HEK293 (cell line): ENCODE data around the gene DNAL4.

ENCODE experiments used
- CTCF ChIA-PET: fragments of 350-600 bp; formaldehyde crosslinking; extraction: SDS; loops from one replicate; lab custom pipeline; 2021; ENCODE audit warnings: antibody characterized with exemption; lab: Yijun Ruan, JAX
- POLR2A ChIA-PET: fragments of 300-600 bp; formaldehyde crosslinking; extraction: SDS; loops from one replicate; lab custom pipeline; 2020; ENCODE audit warnings: antibody characterized with exemption, inconsistent platforms; lab: Yijun Ruan, JAX
- H3K27ac ChIP-seq: fragments of 200-500 bp; sonication (Bioruptor generic); 2 replicates; pipeline ENCODE4 v1.5.1; 2014; ENCODE audit warnings: low read depth, low read length, control low read depth, inconsistent platforms; ENCODE audit errors: extremely low read depth
- H3K36me3 ChIP-seq, 2 experiments: fragments of 200-500 bp in 1 of 2; sonication (Bioruptor generic) in 1 of 2; 1 replicate in 1 of 2; 2 replicates in 1 of 2; pipeline ENCODE4 v1.5.1; 2014 to 2017; ENCODE audit warnings: inconsistent platforms in 2 of 2, low read length in 2 of 2; ENCODE audit not compliant: control insufficient read depth in 2 of 2, insufficient read depth in 1 of 2
- H3K4me1 ChIP-seq: fragments of 200-500 bp; sonication (Bioruptor generic); 2 replicates; pipeline ENCODE4 v1.5.1; 2014; ENCODE audit warnings: mild to moderate bottlenecking, low read length, inconsistent platforms; ENCODE audit not compliant: control insufficient read depth, insufficient read depth
- H3K4me3 ChIP-seq: 2 replicates; pipeline ENCODE4 v1.5.1; 2011; ENCODE audit warnings: low read depth, mild to moderate bottlenecking, control low read depth, low read length, moderate library complexity
- H3K9me3 ChIP-seq: fragments of 200-500 bp; sonication (Bioruptor generic); 2 replicates; pipeline ENCODE4 v1.5.1; 2014; ENCODE audit warnings: low read depth, low read length, inconsistent platforms; ENCODE audit not compliant: control insufficient read depth, insufficient read depth
- BCL11A ChIP-seq: fragments of 450-650 bp; formaldehyde crosslinking; IDR thresholded peaks from 2 replicates; pipeline ENCODE4 v1.5.1; 2016; ENCODE audit warnings: low read depth, missing biosample characterization, missing genetic modification characterization
- HOXC10 ChIP-seq: sonication (generic); formaldehyde crosslinking; IDR thresholded peaks from 2 replicates; pipeline ENCODE4 v1.8.1; 2023; ENCODE audit warnings: mild to moderate bottlenecking, missing genetic modification reagents
- KLF1 ChIP-seq: fragments of 450-650 bp; formaldehyde crosslinking; IDR thresholded peaks from 2 replicates; pipeline ENCODE4 v1.5.1; 2016; ENCODE audit warnings: missing biosample characterization, missing genetic modification characterization
- RBAK ChIP-seq: fragments of 450-650 bp; formaldehyde crosslinking; IDR thresholded peaks from 2 replicates; pipeline ENCODE4 v1.5.1; 2016; ENCODE audit warnings: missing biosample characterization, missing genetic modification characterization
- SALL2 ChIP-seq: fragments of 450-650 bp; formaldehyde crosslinking; IDR thresholded peaks from 2 replicates; pipeline ENCODE4 v1.5.0; 2017; ENCODE audit warnings: missing biosample characterization, mild to moderate bottlenecking, missing genetic modification characterization, borderline replicate concordance
- SCRT2 ChIP-seq: fragments of 450-650 bp; formaldehyde crosslinking; IDR thresholded peaks from 2 replicates; pipeline ENCODE4 v1.5.1; 2016; ENCODE audit warnings: missing biosample characterization, missing genetic modification characterization
- TCF7L2 ChIP-seq: IDR thresholded peaks from 2 replicates; pipeline ENCODE4 v1.6.1; 2011; ENCODE audit warnings: low read depth, mild to moderate bottlenecking, inconsistent platforms, low read length, moderate library complexity, borderline replicate concordance
- YY1 ChIP-seq: fragments of 450-650 bp; formaldehyde crosslinking; IDR thresholded peaks from 2 replicates; pipeline ENCODE4 v1.5.1; 2018; ENCODE audit warnings: missing biosample characterization, missing genetic modification characterization
- ZBTB17 ChIP-seq: fragments of 450-650 bp; formaldehyde crosslinking; IDR thresholded peaks from 2 replicates; pipeline ENCODE4 v1.5.1; 2016; ENCODE audit warnings: missing biosample characterization, missing genetic modification characterization
- ZFHX2 ChIP-seq: fragments of 450-650 bp; formaldehyde crosslinking; conservative IDR thresholded peaks from 2 replicates; pipeline ENCODE4 v1.5.1; 2016; ENCODE audit warnings: missing biosample characterization, missing genetic modification characterization
- ZNF140 ChIP-seq: fragments of 450-650 bp; formaldehyde crosslinking; IDR thresholded peaks from 2 replicates; pipeline ENCODE4 v1.5.1; 2016; ENCODE audit warnings: missing biosample characterization, missing genetic modification characterization
- ZNF155 ChIP-seq: fragments of 450-650 bp; formaldehyde crosslinking; IDR thresholded peaks from 2 replicates; pipeline ENCODE4 v1.5.1; 2016; ENCODE audit warnings: missing biosample characterization, missing genetic modification characterization
- ZNF324 ChIP-seq: fragments of 450-650 bp; formaldehyde crosslinking; IDR thresholded peaks from 2 replicates; pipeline ENCODE4 v1.5.1; 2016; ENCODE audit warnings: missing biosample characterization, missing genetic modification characterization
- ZNF404 ChIP-seq: fragments of 450-650 bp; formaldehyde crosslinking; IDR thresholded peaks from 2 replicates; pipeline ENCODE4 v1.5.1; 2017; ENCODE audit warnings: missing biosample characterization, missing genetic modification characterization
- ZNF629 ChIP-seq: fragments of 450-650 bp; formaldehyde crosslinking; IDR thresholded peaks from 2 replicates; pipeline ENCODE4 v1.5.1; 2017; ENCODE audit warnings: missing biosample characterization, missing genetic modification characterization
- ZNF777 ChIP-seq: fragments of 450-650 bp; formaldehyde crosslinking; IDR thresholded peaks from 2 replicates; pipeline ENCODE4 v1.5.1; 2017; ENCODE audit warnings: missing biosample characterization, missing genetic modification characterization, borderline replicate concordance
- ZNF830 ChIP-seq: fragments of 450-650 bp; IDR thresholded peaks from 2 replicates; pipeline ENCODE4 v1.5.0; 2018; ENCODE audit warnings: missing biosample characterization, missing genetic modification characterization, low read depth, mild to moderate bottlenecking, moderate library complexity
- ZXDB ChIP-seq: fragments of 450-650 bp; formaldehyde crosslinking; IDR thresholded peaks from 2 replicates; pipeline ENCODE4 v1.5.1; 2016; ENCODE audit warnings: missing biosample characterization, missing genetic modification characterization
- TF ChIP-seq, protein P1 (sequence below): fragments of 450-650 bp; formaldehyde crosslinking; IDR thresholded peaks from 2 replicates; pipeline ENCODE4 v1.5.1; 2017; ENCODE audit warnings: missing biosample characterization, missing genetic modification characterization
- TF ChIP-seq, protein P2 (sequence below): fragments of 450-650 bp; formaldehyde crosslinking; IDR thresholded peaks from 2 replicates; pipeline ENCODE4 v1.5.1; 2016; ENCODE audit warnings: missing biosample characterization, missing genetic modification characterization
- TF ChIP-seq, protein P3 (sequence below): fragments of 450-650 bp; formaldehyde crosslinking; IDR thresholded peaks from 2 replicates; pipeline ENCODE4 v1.5.1; 2016; ENCODE audit warnings: missing biosample characterization, missing genetic modification characterization
- TF ChIP-seq, protein P4 (sequence below): fragments of 450-650 bp; formaldehyde crosslinking; IDR thresholded peaks from 2 replicates; pipeline ENCODE4; 2016; ENCODE audit warnings: missing biosample characterization, missing genetic modification characterization

Gene DNAL4

DNA sequence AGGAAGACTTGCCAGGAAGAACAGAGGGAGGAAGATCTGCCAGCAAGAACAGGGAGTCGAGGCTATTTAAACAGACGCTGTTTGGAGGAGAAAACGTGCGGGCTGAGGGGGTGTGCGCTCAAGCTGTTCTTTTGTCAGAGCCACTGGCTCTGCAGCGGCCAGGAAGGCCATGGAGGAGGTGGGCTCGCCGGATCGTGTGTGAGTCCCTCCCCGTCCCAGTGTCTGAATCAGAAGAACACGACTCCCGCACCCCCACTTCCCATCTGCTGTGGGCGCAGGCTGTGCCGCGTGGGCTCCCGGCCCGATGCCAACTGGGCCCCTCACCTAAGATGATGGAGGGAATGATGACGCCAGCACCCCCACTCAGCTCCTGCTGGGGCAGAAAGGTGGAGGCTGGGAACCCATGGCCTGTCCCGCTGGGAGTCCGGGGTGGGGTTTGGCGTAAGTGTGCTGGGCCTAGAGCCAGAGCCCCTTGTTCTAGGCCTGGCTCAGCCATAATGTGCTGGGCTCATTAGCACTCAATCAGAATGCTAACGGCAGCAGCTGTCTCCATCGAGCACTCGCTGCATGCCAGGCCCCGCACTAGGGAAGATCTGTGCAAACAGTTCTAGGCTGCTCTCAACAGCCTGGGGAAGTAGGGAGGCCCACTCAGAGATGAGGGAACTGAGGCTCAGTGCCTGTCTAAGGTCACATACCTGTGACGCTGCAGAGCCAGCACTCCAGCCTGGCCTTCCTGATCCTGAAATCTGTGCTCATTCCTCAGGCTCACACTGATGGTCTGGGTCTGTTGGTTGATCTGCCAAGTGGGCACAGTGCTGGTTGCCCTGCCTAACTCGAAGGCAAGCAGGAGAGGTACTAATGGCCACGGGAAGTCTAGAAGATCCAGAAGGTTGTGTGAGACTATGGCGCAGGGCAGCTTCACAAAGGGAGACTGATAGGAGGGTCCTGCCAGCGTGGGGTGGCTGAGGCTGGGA is 38.3 kb upstream of the DNAL4 start:
- Histone ChIP-seq H3K4me3 (no peak overlapping the region), H3K36me3 (no peaks in the 10 kb centered on the region), H3K9me3 (no peaks in the 10 kb centered on the region), H3K4me1 (no peaks in the 10 kb centered on the region), H3K27ac (no peak overlapping the region)
- CTCF ChIA-PET, result interaction anchor here (0.6 kb wide), 1 partner anchor 1017 kb away, joined by 4 read pairs; no protein-coding TSS in a partner anchor
- TF ChIP-seq ZBTB17 (tag by site-specific recombination) (peak; percentile 64; the same call in 1 of the 2 replicates), RBAK (no peak), ZXDB (no peak), ZNF155 (tag by site-specific recombination) (no peak), ZFHX2 (tag by site-specific recombination) (peak; percentile 33; the same call in 1 of the 2 replicates), ZNF830 (tag by site-specific recombination) (no peak), ZNF324 (tag by site-specific recombination) (no peak), ZNF140 (tag by site-specific recombination) (no peak), BCL11A (no peak), ZNF777 (tag by site-specific recombination) (no peak), SALL2 (tag by site-specific recombination) (no peak), ZNF404 (tag by site-specific recombination) (no peak)
- TF ChIP-seq, protein P1, sequence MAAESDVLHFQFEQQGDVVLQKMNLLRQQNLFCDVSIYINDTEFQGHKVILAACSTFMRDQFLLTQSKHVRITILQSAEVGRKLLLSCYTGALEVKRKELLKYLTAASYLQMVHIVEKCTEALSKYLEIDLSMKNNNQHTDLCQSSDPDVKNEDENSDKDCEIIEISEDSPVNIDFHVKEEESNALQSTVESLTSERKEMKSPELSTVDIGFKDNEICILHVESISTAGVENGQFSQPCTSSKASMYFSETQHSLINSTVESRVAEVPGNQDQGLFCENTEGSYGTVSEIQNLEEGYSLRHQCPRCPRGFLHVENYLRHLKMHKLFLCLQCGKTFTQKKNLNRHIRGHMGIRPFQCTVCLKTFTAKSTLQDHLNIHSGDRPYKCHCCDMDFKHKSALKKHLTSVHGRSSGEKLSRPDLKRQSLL, result peak; percentile 54; the same call in 1 of the 2 replicates
- TF ChIP-seq, protein P2, sequence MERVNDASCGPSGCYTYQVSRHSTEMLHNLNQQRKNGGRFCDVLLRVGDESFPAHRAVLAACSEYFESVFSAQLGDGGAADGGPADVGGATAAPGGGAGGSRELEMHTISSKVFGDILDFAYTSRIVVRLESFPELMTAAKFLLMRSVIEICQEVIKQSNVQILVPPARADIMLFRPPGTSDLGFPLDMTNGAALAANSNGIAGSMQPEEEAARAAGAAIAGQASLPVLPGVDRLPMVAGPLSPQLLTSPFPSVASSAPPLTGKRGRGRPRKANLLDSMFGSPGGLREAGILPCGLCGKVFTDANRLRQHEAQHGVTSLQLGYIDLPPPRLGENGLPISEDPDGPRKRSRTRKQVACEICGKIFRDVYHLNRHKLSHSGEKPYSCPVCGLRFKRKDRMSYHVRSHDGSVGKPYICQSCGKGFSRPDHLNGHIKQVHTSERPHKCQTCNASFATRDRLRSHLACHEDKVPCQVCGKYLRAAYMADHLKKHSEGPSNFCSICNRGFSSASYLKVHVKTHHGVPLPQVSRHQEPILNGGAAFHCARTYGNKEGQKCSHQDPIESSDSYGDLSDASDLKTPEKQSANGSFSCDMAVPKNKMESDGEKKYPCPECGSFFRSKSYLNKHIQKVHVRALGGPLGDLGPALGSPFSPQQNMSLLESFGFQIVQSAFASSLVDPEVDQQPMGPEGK (tag by site-specific recombination), result no peak
- POLR2A ChIA-PET, result no interaction called here

DNA sequence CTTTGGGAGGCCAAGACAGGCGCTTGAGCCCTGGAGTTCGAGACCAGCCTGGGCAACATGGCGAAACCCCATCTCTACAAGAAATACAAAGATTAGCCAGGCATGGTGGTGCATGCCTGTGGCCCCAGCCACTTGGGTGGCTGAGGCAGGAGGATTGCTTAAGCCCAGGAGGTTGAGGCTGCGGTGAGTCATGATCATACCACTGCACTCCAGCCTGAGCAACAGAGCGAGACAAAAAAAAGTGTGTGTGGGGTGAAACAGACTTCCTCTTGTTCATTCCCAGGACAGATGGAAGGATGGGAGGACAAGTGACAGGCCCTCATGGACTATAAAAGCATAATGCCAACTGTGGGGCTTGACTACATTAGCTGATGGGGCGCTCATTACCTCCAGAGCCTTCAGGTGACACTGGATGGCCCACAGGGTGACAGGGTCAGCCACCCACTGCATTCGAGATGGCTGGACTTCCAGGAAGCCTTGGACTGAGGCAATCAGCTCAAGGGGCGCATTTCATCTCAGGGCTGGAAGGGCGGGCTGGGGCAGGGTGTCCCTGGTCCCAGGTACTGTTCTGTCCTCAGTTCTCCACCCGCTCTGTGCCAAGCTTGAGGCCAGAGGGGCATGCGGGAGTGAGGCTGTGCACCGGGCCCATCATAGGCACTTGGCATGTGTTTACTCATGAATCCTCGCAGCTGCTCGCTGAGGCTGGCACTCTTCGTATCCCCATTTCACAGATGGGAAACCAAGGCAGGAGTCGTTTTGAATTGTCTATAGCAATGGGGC is 37.4 kb upstream of the DNAL4 start:
- CTCF ChIA-PET, result no interaction called here
- no peaks in the 10 kb centered on the region for H3K4me1 ChIP-seq
- H3K4me3 ChIP-seq, result no peak overlapping the region
- POLR2A ChIA-PET, result no interaction called here
- H3K27ac ChIP-seq, result no peak overlapping the region
- H3K36me3 ChIP-seq, result no peaks in the 10 kb centered on the region
- H3K9me3 ChIP-seq, result no peaks in the 10 kb centered on the region
- no peak for TF ChIP-seq KLF1 (tag by site-specific recombination)
- TF ChIP-seq, protein P2 (tag by site-specific recombination), result peak; percentile 44; the same call in 1 of the 2 replicates
- no peak for TF ChIP-seq YY1 (tag by site-specific recombination)
- peak; percentile 59 for TF ChIP-seq ZBTB17 (tag by site-specific recombination)
- TF ChIP-seq, protein P3, sequence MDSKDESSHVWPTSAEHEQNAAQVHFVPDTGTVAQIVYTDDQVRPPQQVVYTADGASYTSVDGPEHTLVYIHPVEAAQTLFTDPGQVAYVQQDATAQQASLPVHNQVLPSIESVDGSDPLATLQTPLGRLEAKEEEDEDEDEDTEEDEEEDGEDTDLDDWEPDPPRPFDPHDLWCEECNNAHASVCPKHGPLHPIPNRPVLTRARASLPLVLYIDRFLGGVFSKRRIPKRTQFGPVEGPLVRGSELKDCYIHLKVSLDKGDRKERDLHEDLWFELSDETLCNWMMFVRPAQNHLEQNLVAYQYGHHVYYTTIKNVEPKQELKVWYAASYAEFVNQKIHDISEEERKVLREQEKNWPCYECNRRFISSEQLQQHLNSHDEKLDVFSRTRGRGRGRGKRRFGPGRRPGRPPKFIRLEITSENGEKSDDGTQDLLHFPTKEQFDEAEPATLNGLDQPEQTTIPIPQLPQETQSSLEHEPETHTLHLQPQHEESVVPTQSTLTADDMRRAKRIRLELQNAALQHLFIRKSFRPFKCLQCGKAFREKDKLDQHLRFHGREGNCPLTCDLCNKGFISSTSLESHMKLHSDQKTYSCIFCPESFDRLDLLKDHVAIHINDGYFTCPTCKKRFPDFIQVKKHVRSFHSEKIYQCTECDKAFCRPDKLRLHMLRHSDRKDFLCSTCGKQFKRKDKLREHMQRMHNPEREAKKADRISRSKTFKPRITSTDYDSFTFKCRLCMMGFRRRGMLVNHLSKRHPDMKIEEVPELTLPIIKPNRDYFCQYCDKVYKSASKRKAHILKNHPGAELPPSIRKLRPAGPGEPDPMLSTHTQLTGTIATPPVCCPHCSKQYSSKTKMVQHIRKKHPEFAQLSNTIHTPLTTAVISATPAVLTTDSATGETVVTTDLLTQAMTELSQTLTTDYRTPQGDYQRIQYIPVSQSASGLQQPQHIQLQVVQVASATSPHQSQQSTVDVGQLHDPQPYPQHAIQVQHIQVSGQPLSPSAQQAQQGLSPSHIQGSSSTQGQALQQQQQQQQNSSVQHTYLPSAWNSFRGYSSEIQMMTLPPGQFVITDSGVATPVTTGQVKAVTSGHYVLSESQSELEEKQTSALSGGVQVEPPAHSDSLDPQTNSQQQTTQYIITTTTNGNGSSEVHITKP (tag by site-specific recombination), result peak; percentile 61
- TF ChIP-seq ZNF629, result peak; percentile 22; the same call in 1 of the 2 replicates
- no peak for TF ChIP-seq TCF7L2
- no peak for TF ChIP-seq HOXC10 (CRISPR knock-in tag)
- TF ChIP-seq SCRT2 (tag by site-specific recombination), result peak; percentile 65
- TF ChIP-seq, protein P4, sequence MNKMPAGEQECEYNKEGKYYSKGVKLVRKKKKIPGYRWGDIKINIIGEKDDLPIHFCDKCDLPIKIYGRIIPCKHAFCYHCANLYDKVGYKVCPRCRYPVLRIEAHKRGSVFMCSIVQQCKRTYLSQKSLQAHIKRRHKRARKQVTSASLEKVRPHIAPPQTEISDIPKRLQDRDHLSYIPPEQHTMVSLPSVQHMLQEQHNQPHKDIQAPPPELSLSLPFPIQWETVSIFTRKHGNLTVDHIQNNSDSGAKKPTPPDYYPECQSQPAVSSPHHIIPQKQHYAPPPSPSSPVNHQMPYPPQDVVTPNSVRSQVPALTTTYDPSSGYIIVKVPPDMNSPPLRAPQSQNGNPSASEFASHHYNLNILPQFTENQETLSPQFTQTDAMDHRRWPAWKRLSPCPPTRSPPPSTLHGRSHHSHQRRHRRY (tag by site-specific recombination), result no peak
- no peak for TF ChIP-seq ZNF830 (tag by site-specific recombination)
